Stimulated activated CD4-positive, alpha-beta T cell treated with anti-CD3 and anti-CD28 coated beads, TNF-alpha, amount 100 ng/mL, for 48 hours (primary cell): ENCODE results near the gene DYRK4.

Experiments
- DNase-seq, 3 donors: peaks; one replicate each; pipeline ENCODE4 v3.0.0-alpha.2; 2020; ENCODE audit warnings: low read depth in 3 of 3

DYRK4 gene

GRCh38 chr12:4626543-4626942 lies 64.5 kb downstream of the DYRK4 start:
- DNase-seq: no peak

- DNase-seq: no peak
Observed at GRCh38 chr12:4628406-4628805, 66.4 kb downstream of the DYRK4 start.

GRCh38 chr12:4630262-4630661 lies 68.3 kb downstream of the DYRK4 start:
- no peak for DNase-seq

GRCh38 chr12:4643747-4644146 lies 81.7 kb downstream of the DYRK4 start:
- DNase-seq: no peak

- DNase-seq: no peak
Observed at GRCh38 chr12:4645023-4645422, 83.0 kb downstream of the DYRK4 start.

- no peak for DNase-seq
Observed at GRCh38 chr12:4648104-4648500, 86.1 kb downstream of the DYRK4 start.

GRCh38 chr12:4648501-4649357 lies 86.7 kb downstream of the DYRK4 start, which contains the start of the genes AKAP3 and NDUFA9:
Gene AKAP3 (minus strand): TSS chr12:4649051. CDS start chr12:4638196, 10,855 bp downstream.
Gene NDUFA9 (plus strand): TSS chr12:4649114. CDS start chr12:4649127, 13 bp downstream.
- peak; percentile 65 to 75 (median 67) for DNase-seq

GRCh38 chr12:4649358-4649661 lies 87.3 kb downstream of the DYRK4 start:
- DNase-seq: no peak

GRCh38 chr12:4653257-4653656 lies 91.2 kb downstream of the DYRK4 start:
- DNase-seq: no peak

- DNase-seq: no peak
Observed at GRCh38 chr12:4653691-4654090, 91.7 kb downstream of the DYRK4 start.
